GM15510 (cell line): ENCODE measurements around the gene ADARB2.

Experiments used
- POLR2A ChIP-seq: IDR thresholded peaks from 3 replicates; pipeline ENCODE4 v1.6.1; 2011; ENCODE audit warnings: borderline replicate concordance; ENCODE audit not compliant: insufficient read length; ENCODE audit errors: extremely low read depth

Gene ADARB2

DNA sequence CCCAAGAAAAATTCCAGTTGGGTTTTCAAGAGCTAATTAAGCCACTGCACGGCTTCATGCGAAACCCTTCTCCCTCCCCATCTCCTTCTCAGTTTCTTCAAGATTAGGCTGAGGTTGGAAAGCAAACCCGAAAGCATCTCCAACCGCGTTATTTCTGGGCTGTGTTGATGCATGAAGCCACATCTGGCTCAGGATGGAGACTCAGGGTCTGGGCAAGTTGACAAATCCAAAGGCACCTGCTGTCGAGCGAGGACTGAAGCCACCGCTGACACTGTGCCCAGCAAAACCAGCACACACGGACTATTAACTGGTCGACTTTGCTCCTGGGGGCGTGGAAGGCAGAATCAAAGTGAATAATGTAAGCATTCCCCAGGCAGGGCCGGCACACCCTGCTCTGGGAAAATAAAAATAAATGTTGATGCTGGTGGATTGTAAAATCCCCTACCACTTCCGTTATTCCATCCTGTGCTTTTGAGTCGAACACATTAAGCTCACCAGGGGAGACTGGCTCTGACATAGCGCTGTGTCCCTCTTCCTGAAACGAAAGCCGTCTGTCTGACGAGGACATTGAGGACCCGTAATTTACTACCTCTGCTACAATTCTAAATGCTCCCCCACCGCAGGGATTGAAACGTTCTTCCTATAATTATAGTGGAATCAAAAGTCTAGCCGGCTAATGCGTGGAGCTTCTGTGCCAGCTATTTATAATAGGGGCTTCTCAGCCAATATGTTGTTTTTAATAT lies 269.8 kb downstream of the ADARB2 start:
- TF ChIP-seq POLR2A, result no peak

DNA sequence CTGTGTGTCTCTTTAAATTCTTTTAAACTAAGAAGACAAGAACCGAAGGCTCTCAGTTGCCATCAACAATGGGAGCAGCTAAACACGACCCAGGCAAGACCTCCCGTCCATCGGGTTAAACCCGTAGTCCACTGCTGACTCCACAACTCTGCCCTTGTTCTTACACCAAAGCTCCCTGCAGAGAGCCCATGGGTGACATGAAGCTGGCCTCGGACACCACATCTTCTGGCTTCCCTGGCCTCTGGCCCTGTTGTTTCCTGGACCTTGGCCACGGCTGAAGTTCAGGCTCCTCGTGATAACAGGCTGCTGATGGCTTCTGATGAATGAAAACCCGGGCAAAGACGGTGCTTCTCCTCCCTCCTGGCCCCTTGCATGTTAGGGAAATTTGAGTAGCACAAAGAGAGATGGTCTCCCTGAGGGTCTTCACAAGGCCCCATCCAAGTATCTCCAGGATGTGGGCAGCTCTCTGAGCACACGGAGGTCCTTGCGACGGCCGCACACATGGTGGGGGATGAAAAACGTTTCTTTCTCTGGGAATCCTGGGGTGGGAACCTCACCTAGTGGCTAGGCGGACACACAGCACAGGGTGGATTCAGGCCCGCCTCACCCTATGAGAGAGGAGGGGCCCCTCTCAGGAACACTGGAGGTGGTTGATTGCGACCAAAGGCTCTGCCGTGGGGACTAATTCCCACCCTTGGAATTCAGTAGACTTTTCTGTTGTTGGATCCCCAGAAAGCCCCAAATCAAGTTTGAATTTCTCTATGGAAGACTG lies 271.1 kb downstream of the ADARB2 start:
- TF ChIP-seq POLR2A, result no peak

DNA sequence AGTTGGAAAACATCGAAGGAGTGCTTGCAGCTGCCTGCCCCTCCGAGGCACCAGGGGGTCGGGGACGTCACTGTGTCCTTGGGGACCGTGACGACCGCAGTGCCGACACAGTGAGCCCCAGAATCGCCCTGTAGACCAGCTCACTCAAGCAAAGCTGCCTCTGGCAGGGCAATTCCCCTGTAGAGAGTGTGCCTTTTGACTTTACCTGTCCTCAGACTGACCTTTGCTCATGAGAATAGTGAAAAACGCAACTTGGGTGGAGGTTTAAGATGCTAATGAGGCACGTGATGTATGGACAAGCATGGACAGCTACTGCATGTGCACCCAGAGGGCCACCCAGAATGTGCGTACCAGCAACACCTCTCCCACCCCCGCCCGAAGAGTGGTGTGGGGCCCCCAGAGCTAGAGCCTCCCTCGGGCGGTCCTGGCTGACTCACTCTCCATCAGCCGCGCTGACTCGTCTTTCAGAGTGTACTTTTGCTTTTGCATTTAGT lies 271.9 kb downstream of the ADARB2 start:
- no peak for TF ChIP-seq POLR2A

DNA sequence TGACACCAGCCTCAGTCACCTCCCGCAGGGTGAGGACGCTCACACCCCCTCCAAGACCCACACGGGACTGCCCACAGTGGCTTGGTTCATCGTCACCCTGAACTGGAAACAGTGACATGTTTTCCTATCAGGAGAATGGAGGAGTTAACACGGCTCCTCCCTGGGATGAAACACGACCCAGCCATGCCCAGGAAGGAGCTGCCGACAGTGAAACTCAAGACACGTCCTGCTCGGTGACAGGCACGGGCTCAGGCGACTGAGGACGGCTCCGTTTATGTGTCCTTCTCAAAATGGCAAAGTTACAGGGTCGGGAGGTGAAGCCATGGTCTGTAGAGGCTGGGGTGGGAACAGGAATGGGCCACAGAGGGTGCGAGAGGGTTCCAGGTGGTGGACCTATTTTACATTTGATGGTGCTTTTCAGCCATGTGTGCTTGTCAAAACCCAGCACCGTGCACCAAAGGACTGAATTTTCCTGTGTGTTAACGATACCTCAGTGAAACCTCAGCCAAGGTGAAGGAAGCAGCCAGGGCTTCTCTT lies 272.4 kb downstream of the ADARB2 start:
- TF ChIP-seq POLR2A, result no peak

DNA sequence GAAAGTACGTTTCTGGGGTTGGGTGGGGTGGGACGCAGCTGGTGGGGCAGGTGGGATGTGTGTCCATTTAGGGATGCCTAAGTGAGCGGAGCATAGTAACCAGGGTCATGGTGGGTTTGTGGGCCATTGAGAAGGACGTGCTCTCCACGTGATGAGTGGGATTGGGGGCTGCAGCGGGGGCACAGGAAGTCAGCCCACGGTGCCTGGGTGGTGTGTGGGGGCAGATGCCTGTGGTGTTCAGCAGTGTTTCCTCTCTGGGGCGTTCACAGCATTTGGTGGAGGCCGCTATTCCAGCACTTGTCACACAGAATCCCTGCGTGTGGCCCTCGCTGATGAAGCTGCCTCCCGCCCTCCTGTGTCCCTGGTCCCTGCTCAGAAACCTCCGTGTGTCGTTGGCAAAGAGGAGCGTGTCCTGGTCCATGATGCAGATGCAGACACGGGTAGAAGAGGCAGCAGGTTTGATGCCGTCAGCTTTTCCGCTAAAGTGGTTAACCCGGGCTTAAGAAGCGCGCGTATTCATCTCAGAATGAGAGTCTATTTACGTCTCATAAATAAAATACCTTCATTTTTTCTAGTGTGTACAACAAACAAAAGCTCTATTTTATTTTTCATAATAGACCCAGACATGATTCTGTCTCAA lies 274.2 kb downstream of the ADARB2 start:
- no peak for TF ChIP-seq POLR2A

DNA sequence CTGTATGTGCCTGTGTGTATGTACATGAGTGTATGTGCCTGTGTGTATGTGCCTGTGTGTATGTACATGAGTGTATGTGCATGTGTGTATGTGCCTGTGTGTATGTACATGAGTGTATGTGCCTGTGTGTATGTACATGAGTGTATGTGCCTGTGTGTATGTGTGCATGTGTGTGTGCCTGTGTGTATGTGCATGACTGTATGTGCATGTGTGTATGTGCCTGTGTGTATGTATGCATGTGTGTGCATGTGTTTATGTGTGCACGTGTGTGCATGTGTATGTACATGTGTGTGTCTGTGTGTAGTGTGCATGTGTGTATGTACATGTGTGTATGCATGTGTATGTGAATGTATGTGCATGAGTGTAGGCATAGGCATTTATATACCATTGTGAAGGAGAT lies 274.8 kb downstream of the ADARB2 start:
- TF ChIP-seq POLR2A, result no peak

DNA sequence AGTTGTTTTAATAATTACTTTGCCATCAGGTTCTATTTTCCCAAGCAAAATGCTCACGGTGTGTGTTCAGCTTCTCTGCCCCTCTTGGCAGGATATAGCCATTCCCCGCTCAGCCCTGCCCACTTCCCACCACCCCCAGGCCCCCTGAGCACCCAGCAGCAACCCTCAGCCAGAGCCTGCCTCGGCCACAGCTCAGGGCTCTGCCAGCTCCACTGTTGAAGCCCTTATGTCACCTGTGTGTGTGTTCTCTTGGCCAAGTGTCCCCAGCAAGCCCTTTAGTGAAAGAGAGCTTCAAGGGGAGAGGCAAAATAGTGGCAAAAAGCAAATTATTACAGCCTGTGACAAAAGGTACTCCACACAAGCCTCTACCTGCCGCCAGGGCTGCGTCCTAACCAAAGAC lies 275.3 kb downstream of the ADARB2 start:
- no peak for TF ChIP-seq POLR2A

DNA sequence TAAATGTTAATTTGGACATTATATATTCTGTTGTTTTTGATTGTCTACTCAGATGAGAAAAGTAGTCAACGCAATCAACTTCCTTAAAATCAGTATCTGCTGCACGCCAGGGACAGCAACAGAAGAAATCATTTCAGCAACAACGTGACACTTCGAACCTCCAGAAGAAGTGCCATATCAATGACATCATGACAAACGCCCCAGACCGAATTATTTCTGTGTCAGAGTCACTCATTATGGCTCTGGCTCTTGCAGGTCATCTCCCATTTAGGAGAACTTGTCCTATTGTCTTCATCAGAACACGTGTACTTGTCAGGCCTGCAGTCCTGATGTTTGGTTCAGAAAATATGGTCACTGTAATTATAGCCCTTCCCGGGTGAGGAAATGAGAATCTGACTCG lies 276.3 kb downstream of the ADARB2 start:
- TF ChIP-seq POLR2A, result no peak

DNA sequence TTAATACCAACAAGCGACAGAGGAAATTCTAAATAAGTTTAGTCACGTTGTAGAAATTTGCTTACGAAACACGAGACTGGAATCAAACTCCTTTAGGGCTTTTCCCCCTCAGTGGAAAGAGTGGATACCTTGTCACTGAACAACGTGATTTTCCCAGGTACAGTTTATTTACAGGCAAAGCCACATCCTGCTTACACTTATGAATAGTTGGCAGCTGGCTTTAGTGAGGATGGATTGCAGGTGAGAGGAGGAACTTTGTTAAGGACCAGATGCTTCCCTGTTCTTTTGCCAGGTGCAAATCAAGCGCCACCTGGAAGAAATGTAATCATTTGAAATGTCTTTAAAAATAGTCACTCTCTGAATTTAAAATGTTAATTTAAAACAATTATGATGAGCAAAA lies 282.4 kb downstream of the ADARB2 start:
- no peak for TF ChIP-seq POLR2A

DNA sequence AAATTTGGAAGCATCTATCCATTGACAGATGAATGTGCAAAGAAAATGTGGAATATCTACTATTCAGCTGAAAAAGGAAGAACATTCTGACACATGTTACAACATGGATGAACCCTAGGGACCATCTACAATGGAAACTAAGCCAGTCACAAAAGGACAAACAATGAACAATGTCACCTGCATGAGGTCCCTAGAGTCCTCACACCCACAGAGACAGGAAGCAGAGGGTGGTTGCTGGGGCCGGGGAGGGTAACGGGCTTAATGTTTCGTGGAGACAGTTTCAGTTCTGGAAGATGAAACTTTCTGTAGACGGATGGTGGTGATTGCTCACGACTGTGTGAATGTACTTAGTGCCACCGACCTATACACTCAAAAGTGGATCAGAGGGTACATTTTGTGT lies 282.9 kb downstream of the ADARB2 start:
- TF ChIP-seq POLR2A, result no peak

DNA sequence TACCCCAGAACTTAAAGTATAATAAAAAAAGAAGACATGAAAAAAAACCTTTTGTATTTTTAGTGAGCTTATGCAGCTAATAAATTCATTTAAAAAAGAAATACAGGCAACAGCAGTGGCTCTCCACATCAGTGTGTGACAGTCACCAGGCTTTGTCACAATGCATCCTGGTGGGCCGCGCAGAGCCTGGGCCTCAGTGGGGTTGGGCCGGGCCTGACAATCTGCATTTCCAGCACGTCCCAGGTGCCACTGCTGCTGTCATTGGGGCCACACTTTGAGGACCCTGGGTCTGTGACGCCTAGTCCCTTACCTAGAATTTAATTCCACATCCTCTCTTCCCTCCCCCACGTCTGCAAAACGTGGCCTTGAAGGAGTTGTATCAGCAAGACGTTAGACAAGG lies 284.5 kb downstream of the ADARB2 start:
- TF ChIP-seq POLR2A, result no peak

DNA sequence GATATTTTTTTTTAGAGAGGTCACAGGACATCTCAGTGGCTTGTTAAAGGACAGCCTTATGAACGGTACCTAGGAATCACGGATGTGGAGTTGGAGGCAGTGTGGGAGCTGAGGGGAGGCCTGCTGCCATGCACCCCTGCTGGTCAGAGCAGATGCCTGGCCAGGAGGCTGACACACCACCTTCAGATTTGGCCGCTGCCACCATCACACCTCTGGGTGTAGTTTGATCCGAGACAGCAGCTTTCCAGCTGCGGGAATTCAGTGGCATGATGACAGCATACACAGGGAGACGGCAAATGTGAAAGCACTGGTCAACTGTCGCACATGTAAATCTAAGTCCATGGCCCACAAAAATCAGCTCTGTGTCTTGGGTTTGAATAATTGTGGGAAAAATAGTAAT lies 285.4 kb downstream of the ADARB2 start:
- no peak for TF ChIP-seq POLR2A

DNA sequence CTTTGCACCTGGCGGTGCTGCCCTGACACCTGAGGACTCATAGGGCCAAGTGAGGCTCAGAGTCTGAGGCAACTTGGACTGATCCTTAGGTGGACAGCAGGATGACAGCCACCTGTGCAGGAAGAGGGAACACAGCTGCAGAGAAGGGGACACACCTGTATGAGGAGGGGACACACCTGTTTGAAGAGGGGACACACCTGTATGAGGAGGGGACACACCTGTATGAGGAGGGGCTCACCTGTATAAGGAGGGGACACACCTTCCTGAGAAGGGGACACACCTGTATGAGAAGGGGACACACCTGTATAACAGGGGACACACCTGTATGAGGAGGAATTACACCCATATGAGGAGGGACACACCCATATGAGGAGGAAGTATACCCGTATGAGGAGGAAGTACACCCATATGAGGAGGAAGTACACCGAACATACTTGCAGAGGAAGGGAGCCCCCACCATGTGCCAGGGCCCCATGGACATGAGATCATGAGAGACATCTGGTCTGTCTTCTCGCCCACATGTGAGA lies 285.9 kb downstream of the ADARB2 start:
- TF ChIP-seq POLR2A, result no peak

DNA sequence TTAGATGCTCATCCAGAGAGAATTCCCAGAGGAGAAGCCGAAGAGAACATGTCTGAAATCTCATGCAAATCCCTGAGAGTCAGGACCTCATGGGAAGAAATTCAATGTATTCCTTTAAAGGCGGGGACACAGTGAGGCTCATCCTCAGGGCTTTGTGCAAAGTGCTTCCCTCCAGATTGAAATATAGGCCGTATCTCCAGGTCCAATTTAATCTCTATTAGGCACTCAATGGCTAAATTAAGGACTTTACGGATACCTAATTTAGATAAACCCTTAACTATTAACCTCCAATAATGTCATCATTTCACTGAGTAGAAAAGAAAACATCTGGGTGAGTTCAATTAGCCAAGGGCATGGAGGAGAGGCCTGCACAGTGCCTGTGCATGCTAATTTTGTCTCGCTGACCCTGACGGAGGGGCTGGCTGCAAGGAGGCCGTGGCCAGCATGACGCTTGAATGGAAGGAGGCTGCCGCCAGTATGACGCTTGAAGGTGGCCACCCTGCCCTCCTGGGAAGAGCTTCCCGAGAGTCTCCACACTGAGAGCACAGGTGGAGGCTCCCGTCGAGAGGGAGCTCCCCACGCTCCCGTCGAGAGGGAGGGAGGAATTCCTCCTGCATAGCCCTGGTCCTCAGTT lies 287.6 kb downstream of the ADARB2 start:
- no peak for TF ChIP-seq POLR2A
